Measurements from ENCODE around the gene PRLH.

DNA sequence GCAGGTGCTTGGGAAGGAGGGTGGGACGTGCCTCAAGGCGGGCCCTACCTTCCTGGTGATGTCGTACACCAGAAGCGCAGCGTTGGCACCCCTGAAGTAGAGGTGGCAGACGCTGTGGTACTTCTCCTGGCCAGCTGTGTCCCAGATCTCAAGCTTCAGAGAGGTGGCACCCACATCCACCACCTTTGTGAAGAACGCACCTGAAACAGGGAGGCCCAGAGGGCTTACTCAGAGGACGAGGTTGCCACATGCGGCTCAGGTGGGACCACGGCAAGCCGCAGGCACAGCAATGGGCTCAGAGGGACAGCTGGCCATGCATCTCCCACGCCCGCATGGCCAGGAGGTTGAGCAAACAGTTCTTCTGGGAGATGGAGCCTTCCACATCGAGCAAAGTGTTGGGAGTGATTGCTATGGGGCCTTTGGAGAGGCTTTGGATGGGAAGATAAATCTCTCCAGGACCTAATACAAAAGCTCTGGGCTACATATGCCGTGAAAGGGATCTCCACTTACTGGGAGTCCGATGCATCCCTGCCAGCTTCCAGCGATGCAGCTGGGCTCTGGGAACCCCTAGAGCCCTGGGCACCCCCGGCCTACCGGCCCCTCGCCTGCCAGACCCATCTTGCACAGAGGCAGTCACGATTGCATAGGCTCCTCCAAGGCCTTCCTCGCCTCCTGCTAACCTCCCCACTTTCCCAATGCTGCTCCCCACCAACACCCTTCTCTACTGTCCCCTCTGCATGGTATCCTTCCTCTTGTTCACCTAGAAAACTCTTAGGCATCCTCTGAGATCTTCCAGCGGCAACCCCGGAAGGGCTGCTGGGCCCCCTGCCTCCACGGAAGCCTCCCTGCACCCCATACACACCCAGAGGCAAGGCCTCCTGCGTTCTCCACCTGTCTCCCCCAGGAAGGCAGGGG lies 11.8 kb downstream of the PRLH start:
- TF ChIP-seq, protein P1, sequence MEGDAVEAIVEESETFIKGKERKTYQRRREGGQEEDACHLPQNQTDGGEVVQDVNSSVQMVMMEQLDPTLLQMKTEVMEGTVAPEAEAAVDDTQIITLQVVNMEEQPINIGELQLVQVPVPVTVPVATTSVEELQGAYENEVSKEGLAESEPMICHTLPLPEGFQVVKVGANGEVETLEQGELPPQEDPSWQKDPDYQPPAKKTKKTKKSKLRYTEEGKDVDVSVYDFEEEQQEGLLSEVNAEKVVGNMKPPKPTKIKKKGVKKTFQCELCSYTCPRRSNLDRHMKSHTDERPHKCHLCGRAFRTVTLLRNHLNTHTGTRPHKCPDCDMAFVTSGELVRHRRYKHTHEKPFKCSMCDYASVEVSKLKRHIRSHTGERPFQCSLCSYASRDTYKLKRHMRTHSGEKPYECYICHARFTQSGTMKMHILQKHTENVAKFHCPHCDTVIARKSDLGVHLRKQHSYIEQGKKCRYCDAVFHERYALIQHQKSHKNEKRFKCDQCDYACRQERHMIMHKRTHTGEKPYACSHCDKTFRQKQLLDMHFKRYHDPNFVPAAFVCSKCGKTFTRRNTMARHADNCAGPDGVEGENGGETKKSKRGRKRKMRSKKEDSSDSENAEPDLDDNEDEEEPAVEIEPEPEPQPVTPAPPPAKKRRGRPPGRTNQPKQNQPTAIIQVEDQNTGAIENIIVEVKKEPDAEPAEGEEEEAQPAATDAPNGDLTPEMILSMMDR (IDR thresholded peaks at IDR 0.05; ENCODE audit: insufficient read depth, low read depth, low read length): no peak
- TF ChIP-seq EZH2 (IDR thresholded peaks at IDR 0.05; ENCODE audit: insufficient read depth, low read length): no peak
